Islet of Langerhans (tissue), 1 donor: ENCODE results near the gene SLC22A17.

Experiments
- FAIRE-seq: peaks from one replicate; lab custom pipeline; 2011; peaks lifted over from hg19 to GRCh38; lab: Jason Lieb, UNC

Gene SLC22A17

DNA sequence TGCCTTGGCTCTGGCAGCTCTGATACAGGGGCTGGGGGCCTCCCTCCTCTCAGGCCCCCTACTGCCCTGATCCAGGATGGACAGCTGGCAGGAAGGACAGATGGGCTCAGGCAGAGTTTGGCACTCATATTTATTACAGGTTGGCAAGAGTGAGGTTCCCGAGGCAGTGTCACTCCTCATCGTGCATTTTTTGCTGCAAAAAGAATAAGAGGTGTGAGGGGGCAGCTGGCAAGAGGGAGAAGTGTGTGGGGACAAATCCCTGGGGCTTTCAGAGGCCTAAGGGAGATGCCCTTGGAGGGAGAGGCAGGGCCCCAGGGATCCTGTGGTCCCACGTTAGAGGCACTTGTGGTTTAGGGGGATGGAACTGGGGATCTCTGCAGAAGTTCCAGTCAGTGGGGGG lies 29.2 kb upstream of the SLC22A17 start:
- FAIRE-seq: no peak

DNA sequence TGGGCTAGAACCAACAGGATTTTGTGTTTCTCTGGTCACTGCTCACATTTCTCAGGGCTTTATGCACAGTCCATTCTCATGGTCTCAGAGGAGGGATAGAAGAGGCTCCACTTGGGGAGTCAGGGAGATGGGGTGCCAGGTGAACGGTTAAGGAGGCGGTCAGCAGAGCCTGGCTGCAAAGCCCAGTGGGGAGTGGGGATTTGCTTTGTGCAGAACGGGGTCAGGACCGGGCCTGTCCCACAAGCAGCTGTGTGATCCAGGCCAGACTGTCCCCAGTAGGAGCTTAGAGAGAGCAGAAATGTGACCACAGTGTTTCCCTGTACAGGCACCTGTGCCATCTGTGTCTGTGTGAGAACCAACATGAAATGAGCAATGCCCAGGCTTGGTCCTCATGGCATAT lies 28.3 kb upstream of the SLC22A17 start:
- FAIRE-seq: no peak

DNA sequence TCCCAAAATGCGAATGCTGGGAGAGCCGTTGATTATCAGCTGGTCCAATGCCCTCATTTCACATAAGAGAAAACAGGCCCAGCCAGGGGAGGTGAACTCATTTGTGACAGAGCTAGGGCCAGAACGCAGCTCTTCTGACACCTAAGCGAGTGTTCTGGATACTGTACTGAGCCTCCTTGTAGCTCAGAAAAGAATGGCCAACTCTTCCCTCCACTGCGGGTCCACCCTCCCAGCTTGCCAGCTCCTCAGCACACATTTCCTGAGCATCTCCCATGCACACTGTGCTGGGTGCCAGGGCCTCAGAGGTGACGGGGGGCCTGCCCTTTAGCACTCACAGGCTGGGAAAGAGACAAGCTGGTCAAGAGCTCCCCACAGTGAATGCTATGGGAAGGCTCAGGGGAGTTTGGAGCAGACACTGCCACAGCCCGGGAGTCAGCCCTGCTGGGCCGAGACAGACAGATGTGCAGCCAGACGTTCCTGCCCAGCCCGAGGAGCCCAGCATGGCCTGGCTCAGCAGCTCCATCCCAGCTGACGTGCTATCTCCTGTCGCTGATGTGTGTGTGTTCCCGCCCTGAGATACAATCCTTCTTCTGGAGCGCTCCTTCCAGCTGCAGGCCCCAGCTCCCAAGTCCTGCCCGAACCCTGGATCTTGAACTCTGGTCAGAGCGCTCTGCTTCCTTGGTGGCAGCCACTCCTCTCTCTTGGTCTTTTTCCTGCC lies 27.7 kb upstream of the SLC22A17 start:
- FAIRE-seq: no peak

DNA sequence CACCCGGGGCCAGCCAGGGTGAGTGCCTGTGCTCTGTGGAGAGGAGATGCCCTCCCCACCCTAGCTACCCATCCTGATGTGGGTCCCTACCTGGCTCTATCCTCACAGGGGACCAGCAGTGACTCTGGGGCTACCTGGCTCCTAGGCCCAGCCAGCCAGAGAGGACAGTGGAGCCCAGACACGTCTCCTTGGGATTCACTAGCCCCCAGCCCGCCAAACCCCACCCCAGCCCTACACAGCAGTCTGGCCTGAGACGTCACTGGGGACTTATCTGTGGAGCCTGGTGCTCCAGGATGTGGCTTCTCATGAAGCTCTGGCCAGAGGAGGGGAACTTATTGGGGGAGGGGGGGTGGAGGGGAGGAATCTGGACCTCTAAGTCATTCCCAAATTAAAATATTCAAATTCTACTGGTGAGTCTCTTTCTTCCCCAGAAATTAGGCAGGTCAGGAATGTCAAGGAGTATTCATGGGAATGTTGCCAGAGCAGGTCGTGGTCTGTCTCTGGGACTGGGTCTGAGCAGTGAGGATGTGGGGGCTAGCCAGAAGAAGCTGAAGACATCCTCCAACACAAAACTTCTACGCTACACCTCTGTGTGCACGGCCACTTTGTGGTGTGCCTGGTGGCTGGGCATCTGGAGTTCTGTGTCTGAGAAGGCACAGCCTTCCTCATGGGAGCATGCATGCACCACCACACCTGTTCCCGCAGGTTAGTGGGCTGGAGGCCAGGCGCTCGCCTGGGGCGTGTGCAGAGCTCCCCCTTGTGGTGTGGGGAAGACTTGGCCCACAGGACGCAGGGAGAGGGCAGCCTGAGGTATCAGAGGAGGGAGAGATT lies 26.9 kb upstream of the SLC22A17 start:
- no peak for FAIRE-seq

DNA sequence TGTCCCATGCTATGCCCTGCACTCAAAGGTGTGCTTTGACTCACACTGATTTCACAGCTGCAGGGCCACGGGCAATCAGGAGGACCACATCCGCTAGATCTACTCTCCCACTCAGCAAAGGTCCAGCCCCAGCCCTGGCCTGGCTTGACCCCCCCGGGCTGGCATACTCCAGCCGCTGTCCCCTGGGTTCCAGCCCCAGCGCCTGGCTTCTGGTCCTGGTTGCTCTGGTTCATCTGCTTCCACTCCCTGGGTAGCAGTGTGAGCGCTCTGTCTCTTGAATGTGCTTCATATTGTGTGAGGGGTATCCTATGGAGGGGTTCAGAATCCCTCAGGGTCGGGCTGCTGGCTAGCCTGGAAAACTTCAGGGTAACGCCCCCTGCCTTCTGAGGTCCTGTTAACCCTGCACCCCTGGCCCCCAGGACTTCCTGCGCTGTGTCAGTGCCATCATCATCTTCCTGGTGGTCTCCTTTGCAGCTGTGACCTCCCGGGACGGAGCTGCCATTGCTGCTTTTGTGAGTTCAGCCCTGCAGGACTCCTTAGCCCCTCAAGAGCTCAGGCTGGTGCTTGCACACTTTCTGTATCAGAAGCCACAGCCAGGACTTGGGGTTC lies 26.0 kb upstream of the SLC22A17 start:
- FAIRE-seq: no peak

DNA sequence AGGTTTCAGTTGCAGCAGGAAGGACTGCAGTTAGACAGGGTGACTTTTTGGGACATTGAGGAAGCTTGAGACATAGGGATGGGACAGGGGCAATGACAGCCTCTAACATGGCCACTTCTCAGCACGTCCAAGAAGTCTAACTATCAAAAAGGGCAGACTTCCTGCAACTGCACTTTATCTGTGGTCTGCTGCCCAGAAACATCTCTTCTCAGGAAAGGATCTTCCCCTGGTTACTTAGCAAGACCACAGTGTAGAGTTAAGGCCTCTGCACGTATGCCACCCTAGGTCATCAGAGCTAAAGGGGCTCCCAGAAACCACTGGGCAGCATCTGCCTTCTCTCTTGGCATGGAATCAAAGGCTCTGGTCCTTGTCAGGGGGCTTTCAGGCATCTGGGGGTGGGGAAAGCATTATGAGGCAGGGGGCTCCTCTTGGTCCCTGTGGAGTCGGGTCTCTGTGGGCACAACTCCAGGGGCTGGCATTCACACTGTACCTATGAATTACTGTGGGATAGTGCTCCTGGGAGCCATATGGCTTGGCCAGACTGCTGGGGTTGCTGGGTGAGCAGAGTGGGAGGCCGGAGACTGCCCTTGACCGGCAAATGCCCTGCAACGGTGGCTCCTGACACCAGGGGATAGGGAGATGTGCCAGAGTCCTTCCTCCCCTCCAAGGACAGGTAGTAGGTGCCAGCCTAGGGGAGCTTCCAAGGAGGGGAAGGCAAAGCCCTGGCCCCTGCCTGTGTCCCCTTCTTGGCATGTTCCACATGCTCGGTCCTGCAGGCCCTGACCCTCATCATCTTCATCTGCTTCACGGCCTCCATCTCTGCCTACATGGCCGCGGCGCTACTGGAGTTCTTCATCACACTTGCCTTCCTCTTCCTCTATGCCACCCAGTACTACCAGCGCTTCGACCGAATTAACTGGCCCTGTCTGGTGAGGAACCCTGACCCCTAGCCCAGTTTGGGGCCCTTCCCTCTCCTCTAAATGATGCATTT lies 25.2 kb upstream of the SLC22A17 start:
- no peak for FAIRE-seq

DNA sequence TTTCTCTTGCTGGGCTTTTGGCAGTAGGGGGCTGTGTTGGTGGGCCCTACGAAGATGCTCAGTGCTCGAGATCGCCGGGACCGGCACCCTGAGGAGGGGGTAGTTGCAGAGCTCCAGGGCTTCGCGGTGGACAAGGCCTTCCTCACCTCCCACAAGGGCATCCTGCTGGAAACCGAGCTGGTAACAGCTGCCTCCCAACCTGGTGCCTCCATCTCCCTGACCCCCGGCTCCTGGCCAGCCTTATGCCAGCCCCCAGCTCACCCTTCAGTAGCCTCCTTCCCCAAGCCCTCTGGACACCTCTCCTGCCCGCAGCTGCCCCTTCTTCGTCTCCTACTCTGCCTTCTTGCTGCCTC lies 24.5 kb upstream of the SLC22A17 start:
- no peak for FAIRE-seq

DNA sequence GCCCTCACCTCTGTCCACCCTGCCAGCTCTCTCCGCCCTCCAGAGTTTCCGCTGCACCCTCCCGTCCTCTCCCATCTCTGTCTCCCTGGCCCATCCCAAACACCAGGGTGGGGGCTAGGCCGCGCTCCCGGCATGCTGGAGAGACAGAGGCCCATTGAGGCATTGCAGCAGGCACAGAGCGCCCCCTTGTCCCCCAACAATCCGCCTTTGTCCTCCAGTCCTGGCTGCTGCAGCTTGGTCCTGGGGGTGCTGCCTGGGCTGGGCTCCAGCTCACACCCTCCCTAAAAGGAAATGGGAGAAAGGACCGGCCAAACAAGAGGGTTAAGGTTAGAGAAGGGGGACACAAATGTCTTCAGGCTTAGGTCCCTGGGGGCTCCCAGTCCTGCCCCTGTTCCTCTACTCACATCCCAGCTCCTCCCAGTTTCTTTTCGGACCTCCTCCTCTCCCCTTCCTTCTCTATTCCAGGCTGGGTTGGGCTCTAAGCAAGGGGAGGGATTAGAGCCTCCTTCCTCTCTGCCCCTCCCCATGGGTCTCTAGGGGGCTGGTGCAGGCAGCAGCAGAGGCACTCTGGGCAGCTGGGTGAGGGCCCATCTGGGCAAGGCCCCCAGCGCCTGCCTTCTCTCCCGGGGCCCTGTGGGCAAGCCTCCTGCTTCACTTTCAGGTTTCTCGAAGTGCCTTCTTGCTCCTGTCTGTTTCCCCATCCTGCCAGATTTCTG lies 24.0 kb upstream of the SLC22A17 start, which contains the start of gene CMTM5:
Gene CMTM5 (plus strand): TSS at position 565 of the 716 bp plus-strand sequence. CDS start 206 bp downstream, outside the sequence.
- no peak for FAIRE-seq

DNA sequence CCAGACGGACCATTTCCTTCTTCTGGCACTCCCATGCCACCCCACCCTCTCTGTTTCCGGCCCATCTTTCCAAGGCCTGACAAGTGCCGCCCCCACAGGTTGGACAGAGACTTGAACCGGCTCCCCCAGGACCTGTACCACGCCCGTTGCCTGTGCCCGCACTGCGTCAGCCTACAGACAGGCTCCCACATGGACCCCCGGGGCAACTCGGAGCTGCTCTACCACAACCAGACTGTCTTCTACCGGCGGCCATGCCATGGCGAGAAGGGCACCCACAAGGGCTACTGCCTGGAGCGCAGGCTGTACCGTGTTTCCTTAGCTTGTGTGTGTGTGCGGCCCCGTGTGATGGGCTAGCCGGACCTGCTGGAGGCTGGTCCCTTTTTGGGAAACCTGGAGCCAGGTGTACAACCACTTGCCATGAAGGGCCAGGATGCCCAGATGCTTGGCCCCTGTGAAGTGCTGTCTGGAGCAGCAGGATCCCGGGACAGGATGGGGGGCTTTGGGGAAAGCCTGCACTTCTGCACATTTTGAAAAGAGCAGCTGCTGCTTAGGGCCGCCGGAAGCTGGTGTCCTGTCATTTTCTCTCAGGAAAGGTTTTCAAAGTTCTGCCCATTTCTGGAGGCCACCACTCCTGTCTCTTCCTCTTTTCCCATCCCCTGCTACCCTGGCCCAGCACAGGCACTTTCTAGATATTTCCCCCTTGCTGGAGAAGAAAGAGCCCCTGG lies 23.0 kb upstream of the SLC22A17 start:
- FAIRE-seq: no peak

DNA sequence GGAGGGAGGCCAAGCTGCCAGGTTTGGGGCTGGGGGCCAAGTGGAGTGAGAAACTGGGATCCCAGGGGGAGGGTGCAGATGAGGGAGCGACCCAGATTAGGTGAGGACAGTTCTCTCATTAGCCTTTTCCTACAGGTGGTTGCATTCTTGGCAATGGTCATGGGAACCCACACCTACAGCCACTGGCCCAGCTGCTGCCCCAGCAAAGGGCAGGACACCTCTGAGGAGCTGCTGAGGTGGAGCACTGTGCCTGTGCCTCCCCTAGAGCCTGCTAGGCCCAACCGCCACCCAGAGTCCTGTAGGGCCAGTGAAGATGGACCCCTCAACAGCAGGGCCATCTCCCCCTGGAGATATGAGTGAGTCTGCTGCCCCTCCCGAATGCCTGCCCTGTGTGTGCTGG lies 20.4 kb upstream of the SLC22A17 start:
- no peak for FAIRE-seq

DNA sequence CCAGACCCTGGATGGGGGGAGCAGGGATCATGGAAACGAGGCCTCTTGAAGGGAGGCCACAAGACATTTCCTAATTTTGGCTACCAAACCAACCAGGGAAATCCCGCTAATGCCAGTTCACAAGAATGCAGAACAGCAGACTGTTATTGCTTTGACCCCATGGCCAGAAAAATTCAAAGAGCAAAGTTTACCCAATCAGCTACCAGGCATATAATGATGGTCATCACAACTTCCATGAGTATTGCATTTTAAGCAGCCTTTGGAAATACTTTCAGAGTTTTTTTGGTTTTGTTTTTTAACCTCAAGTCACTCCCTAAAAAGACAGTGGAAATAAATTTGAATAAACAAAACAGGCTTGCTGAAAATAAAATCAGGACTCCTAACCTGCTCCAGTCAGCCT lies 19.8 kb upstream of the SLC22A17 start, which contains the start of gene IL25:
Gene IL25 (plus strand): TSS at position 301 of the 400 bp plus-strand sequence.
- no peak for FAIRE-seq

DNA sequence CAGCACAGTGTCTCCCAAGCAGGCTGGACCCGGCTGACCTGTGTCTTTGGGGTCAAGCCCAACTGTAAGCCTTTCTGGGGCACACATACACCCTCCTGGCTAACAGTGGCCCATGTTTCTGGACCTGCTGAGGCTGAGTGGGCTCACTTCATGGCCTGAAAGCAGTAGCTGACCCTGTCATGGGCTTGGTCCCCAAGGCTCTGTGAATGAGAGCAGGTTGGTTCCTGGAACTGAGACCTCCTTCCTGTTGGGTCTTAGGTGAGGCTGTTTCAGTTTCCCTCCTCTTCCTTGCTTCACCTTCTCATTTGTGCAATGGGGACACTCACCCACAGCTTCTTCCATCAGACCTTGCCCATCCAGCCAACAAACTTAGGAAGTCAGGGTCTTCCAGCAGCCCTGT lies 19.2 kb upstream of the SLC22A17 start:
- no peak for FAIRE-seq

DNA sequence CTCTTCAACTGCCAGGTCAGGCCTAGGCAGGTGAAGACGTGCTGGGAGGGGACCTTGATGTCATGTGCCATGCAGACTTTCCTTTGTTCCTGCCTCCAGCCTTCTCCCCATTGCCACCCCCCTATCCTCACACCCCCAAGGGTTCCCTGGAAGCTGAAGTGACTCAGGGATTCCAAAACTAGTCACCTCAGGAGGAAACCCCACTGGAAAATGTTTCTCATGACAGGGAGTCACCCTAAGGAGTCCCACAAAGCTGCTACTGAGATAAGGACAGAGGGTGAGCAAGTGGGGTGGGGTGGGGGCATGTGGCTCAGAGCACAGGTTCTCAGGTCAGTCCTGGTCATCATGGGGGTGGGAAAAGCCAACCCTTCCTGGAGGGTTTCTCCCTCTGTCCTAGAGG lies 17.5 kb upstream of the SLC22A17 start:
- no peak for FAIRE-seq

DNA sequence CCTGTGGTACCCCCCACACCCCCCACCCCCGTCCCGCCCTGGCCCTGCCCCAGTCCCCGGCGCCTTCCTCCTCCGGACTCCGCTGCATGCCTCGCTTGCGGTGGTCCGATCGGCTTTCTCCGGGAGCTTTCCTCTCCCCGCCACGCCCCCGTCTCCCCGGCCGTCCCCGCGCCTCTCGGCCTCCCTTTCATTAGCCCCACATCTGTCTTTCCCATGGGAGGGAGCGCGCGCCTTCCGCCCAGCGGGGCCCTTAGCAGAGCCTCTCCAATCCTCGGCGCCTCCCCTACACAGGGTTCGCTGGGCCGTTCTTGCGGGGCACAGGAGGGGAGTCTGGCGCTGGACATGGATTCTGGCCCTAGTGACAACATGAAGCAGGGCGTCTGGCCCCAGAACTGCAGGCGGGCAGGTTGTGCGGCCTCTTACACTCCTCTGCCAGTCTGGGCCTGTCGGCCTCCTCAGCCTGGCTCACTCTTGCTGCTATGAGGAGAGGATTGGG lies 13.8 kb upstream of the SLC22A17 start:
- no peak for FAIRE-seq

DNA sequence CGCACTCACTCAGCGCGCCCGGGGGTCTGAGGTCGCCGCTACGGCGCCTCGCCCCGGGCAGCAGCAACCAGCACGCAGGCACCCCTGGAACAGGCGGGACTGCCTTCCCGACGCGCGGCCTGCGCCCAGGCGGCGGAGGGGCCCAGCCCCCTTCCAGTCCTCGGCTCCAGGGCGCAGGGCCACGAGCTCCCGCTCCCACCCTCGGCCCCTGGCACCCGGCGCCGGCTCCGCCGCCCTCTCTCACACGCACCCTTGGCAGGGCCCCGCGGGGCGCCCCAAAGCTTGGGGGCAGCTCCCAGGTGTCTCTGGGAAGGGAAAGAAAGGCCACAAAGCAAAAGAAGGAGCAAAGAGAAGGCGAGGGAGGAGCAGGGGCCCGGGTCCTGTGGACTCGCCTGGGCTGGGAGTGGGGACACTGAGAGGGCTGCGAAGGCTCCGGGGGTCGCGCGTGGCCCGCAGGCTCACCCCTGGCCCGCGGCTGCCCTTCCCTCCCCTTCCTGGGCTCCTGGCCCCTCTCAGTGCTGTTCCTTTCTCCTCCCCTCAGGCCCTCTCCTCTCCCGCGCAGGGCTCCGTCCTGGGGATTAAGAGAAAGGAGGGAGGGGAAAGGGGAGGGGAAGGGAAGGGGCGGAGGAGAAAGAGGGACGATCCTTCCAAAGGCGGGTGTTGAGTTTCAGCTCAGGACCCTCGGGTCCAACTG lies 13.2 kb upstream of the SLC22A17 start:
- no peak for FAIRE-seq

DNA sequence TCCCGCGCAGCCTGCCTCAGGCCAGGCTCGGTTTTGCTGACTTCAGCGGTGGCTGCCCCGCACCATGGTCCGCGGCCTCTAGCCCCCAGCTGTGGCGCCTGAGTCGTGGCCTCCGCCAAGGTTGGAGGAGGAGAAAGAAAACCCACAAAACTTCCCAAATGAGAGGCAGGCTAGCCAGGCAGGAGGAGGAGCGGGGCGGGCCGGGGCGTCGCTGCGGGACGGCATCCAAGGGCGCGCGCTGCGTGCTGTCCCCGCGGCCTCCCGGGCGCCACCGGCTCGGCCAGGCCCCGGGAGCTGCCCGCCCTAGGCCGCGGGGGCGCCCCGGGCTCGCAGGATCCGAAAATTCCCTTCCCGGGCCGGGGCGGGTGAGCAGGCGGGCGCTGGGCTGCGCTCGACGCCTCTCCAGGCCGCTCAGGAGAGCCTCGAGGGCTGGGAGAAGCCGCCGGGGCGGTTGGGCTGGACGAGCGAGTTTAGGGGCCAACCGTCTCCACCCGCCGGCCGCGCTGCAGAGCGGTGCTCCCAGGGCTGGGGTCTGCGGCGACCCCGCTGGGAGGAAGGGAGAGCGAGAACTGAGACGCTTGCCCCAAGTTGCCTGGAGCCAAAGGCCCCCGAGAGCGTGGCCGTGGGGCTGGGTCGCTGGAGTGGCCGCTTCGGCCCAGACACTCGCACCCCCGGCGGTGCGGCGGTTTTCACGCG lies 12.5 kb upstream of the SLC22A17 start, which contains the start of gene EFS:
Gene EFS (minus strand): TSS at position 137 of the 696 bp plus-strand sequence. CDS start 147 bp downstream, outside the sequence.
- FAIRE-seq: no peak

DNA sequence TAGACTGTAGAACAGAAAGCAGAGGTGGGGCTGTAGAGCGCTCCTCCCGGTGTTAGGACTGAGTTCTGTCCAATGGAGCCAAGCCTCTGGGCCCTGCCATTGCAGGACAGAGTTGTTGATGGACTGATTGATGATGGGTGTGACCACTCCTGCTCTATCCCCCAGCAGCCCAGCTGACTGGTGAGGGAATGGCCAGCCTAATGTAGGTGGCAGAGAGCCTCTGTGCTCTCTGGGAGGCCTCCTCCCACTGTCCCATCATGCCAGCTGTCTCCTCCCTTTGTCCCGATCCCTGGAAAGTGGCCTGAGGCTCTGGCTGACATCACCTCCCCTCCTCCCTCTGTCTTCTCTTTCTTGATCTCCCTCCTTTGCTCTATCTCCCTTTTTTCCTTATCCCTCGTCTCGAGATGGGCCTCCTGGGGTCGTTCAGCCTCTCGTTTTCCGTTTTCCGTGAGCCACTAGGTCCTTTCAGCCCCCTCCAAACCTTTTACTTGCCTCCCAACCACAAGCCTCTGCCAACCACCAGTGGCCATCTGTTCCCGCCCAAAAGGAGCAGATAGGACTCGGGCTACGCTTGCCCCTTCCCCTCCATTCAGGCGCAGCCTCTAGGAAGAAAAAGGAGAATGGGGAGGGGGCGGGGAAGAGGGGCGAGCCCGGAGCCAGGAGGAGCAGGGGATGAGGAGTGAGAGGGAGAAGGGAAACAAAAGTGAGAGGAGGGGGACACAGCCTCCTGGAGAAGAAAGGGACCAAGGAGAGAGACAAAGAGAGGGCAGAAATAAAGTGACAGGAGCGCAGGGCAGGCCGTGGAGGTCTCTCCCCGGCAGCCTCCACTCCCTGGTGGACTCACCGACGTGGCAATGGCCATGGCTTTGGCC lies 11.7 kb upstream of the SLC22A17 start:
- no peak for FAIRE-seq

DNA sequence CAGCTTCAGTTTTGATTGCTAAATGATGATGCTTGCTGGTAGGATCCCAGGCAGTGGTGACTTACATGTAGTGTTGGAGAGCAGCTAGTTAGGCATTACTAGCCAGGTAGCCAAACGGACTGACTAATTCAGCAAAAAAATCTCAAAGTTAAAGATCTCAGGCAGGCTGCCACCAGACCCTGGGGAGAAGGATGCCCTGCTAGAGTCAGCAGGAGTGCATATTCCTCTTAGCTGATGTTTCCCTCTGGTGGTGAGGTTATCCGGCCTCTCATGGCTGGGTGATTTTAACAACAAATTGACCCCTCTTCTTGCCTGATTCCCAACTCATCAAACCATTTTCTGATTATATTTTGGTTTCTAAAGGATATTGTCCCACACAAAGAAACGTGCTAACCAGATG lies 9.5 kb upstream of the SLC22A17 start:
- FAIRE-seq: no peak
